ENCODE data around the gene EXOC3L1. TPM values are rescaled to one million over a fixed set of nuclear protein-coding genes. Genes with fewer than 3 reads are reported as not detected.
A peak's percentile ranks its signal among the peaks of the same experiment; 100 is the strongest.

Gene EXOC3L1
- total and polyA plus RNA-seq, 2 of the 13 experiments (the other 11 are each of a cell fraction or from before 2014, with no cell fraction given) = 0.12 TPM; not detected in 1

- peak; percentile 84; the same call in 1 of the 2 replicates for TF ChIP-seq NKX3-1 (CRISPR knock-in tag; IDR thresholded peaks at IDR 0.05)
- 0 out of 2 replicates have a peak, but pooled peaks have one; percentile 36 for TF ChIP-seq TFAP4 (IDR thresholded peaks at IDR 0.05; ENCODE audit: borderline replicate concordance, low read depth)
- TF ChIP-seq ATF7-NPFF (CRISPR knock-in tag; IDR thresholded peaks at IDR 0.05; ENCODE audit: low read depth) = peak; percentile 95
- TF ChIP-seq NR1H2 (CRISPR knock-in tag; IDR thresholded peaks at IDR 0.05; ENCODE audit: borderline replicate concordance, low read depth) = 0 out of 2 replicates have a peak, but pooled peaks have one; percentile 58
- no peak for TF ChIP-seq ZFP62 (CRISPR knock-in tag; IDR thresholded peaks at IDR 0.05)
- TF ChIP-seq ZNF354B (CRISPR knock-in tag; IDR thresholded peaks at IDR 0.05) = no peak; the same call in 1 of the 2 replicates
- no peak for TF ChIP-seq ZNF569 (CRISPR knock-in tag; IDR thresholded peaks at IDR 0.05; ENCODE audit: borderline replicate concordance)
- TF ChIP-seq NRL (CRISPR knock-in tag; IDR thresholded peaks at IDR 0.05; ENCODE audit: borderline replicate concordance) = no peak
- no peak for TF ChIP-seq FUBP1 (CRISPR knock-in tag; IDR thresholded peaks at IDR 0.05; ENCODE audit: borderline replicate concordance)
- no peak for TF ChIP-seq MTA3 (CRISPR knock-in tag; IDR thresholded peaks at IDR 0.05)
- TF ChIP-seq ARNTL (CRISPR knock-in tag; IDR thresholded peaks at IDR 0.05) = peak; percentile 98
- TF ChIP-seq ZNF460 (CRISPR knock-in tag; IDR thresholded peaks at IDR 0.05; ENCODE audit: borderline replicate concordance) = no peak
- peak; percentile 77; the same call in 1 of the 2 replicates for TF ChIP-seq SOX5 (CRISPR knock-in tag; IDR thresholded peaks at IDR 0.05; ENCODE audit: borderline replicate concordance)
- peak; percentile 91 for TF ChIP-seq HDAC1 (CRISPR knock-in tag; IDR thresholded peaks at IDR 0.05)
- TF ChIP-seq CAMTA2 (CRISPR knock-in tag; IDR thresholded peaks at IDR 0.05; ENCODE audit: borderline replicate concordance) = peak; percentile 83; the same call in 1 of the 2 replicates
- TF ChIP-seq KMT2B (CRISPR knock-in tag; IDR thresholded peaks at IDR 0.05) = no peak
- TF ChIP-seq RNF219 (CRISPR knock-in tag; IDR thresholded peaks at IDR 0.05) = no peak
- peak; percentile 73; the same call in 1 of the 2 replicates for TF ChIP-seq ZNF329 (CRISPR knock-in tag; IDR thresholded peaks at IDR 0.05; ENCODE audit: low read depth)
- TF ChIP-seq PAX8 (CRISPR knock-in tag; IDR thresholded peaks at IDR 0.05; ENCODE audit: borderline replicate concordance) = no peak
- peak; percentile 84; the same call in 1 of the 2 replicates for TF ChIP-seq ZNF367 (CRISPR knock-in tag; IDR thresholded peaks at IDR 0.05; ENCODE audit: borderline replicate concordance)
- TF ChIP-seq RCOR2 (CRISPR knock-in tag; IDR thresholded peaks at IDR 0.05) = no peak
- TF ChIP-seq PITX1 (CRISPR knock-in tag; IDR thresholded peaks at IDR 0.05) = no peak; the same call in 1 of the 2 replicates
- peak; percentile 95 for TF ChIP-seq ZC3H13 (CRISPR knock-in tag; IDR thresholded peaks at IDR 0.05)
- TF ChIP-seq KDM1A (CRISPR knock-in tag; IDR thresholded peaks at IDR 0.05) = no peak
- TF ChIP-seq NR2F1 (CRISPR knock-in tag; IDR thresholded peaks at IDR 0.05) = peak; percentile 68 to 80; a peak in 3 of 4 replicates
- no peak for TF ChIP-seq ZNF619 (CRISPR knock-in tag; IDR thresholded peaks at IDR 0.05)
These were observed 25.3 kb downstream of the EXOC3L1 start, which contains the start of gene HSF4 (continued) for GRCh38 chr16:67164599-67165061.

All from HepG2 (cell line).